ENCODE measurements around the gene NOD2.

NOD2 gene

DNA sequence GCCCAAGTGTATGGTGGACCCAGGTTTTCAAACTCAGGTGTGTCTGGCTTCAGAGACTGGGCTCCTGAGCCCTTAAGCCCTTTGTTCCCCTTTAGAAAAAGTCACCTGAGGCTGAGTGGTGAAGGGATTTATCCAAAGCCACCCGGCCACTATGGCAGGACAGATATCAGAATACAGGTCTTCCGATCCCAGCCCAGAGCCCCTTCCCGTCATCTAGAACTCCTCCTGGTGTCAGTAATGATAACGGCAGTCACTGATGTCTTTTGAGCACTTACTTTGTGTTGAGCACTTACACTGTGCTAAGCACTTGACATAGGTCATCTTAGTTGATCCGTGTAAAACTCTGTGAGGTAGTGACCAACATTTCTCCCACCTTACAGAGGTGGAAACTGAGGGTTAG, 16.6 kb downstream of the NOD2 start:
- Histone ChIP-seq H3K27me3 (ENCODE audit: control insufficient read depth, insufficient read depth, low read length) (no peaks in the 10 kb centered on the region), H3K9ac (no peak overlapping the region), H2AFZ (no peak overlapping the region), H3K27ac (no peak overlapping the region), H3K36me3 (ENCODE audit: control insufficient read depth, insufficient read depth, low read length) (no peaks in the 10 kb centered on the region), H3K79me2 (no peaks in the 10 kb centered on the region), H3K4me1 (no peaks in the 10 kb centered on the region), H3K9me3 (ENCODE audit: control insufficient read depth, low read length) (no peaks in the 10 kb centered on the region), H3K4me2 (ENCODE audit: low read length) (no peak overlapping the region), H3K4me3 (ENCODE audit: low read depth, low read length) (no peak overlapping the region)
- TF ChIP-seq, protein P1, sequence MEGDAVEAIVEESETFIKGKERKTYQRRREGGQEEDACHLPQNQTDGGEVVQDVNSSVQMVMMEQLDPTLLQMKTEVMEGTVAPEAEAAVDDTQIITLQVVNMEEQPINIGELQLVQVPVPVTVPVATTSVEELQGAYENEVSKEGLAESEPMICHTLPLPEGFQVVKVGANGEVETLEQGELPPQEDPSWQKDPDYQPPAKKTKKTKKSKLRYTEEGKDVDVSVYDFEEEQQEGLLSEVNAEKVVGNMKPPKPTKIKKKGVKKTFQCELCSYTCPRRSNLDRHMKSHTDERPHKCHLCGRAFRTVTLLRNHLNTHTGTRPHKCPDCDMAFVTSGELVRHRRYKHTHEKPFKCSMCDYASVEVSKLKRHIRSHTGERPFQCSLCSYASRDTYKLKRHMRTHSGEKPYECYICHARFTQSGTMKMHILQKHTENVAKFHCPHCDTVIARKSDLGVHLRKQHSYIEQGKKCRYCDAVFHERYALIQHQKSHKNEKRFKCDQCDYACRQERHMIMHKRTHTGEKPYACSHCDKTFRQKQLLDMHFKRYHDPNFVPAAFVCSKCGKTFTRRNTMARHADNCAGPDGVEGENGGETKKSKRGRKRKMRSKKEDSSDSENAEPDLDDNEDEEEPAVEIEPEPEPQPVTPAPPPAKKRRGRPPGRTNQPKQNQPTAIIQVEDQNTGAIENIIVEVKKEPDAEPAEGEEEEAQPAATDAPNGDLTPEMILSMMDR (IDR thresholded peaks at IDR 0.05), result no peak

- H3K27ac ChIP-seq, result no peak overlapping the region
- H3K36me3 ChIP-seq (ENCODE audit: control insufficient read depth, insufficient read depth, low read length), result no peaks in the 10 kb centered on the region
- H3K9ac ChIP-seq, result no peak overlapping the region
- no peaks in the 10 kb centered on the region for H3K27me3 ChIP-seq (ENCODE audit: control insufficient read depth, insufficient read depth, low read length)
- no peak overlapping the region for H3K4me2 ChIP-seq (ENCODE audit: low read length)
- no peaks in the 10 kb centered on the region for H3K79me2 ChIP-seq
- H3K4me3 ChIP-seq (ENCODE audit: low read depth, low read length), result no peak overlapping the region
- H2AFZ ChIP-seq, result no peak overlapping the region
- H3K9me3 ChIP-seq (ENCODE audit: control insufficient read depth, low read length), result no peaks in the 10 kb centered on the region
- TF ChIP-seq, protein P1 (IDR thresholded peaks at IDR 0.05), result no peak
- H3K4me1 ChIP-seq, result no peaks in the 10 kb centered on the region
Observed at GRCh38 chr16:50711040-50711439, 17.6 kb downstream of the NOD2 start.

GRCh38 chr16:50711862-50712559, 18.6 kb downstream of the NOD2 start:
- Histone ChIP-seq H3K9me3 (ENCODE audit: control insufficient read depth, low read length) (no peaks in the 10 kb centered on the region), H3K4me3 (ENCODE audit: low read depth, low read length) (no peak overlapping the region), H2AFZ (no peak overlapping the region), H3K27ac (no peak overlapping the region), H3K79me2 (no peaks in the 10 kb centered on the region), H3K27me3 (ENCODE audit: control insufficient read depth, insufficient read depth, low read length) (no peaks in the 10 kb centered on the region), H3K9ac (no peak overlapping the region), H3K4me1 (no peaks in the 10 kb centered on the region), H3K36me3 (ENCODE audit: control insufficient read depth, insufficient read depth, low read length) (no peaks in the 10 kb centered on the region), H3K4me2 (ENCODE audit: low read length) (no peak overlapping the region)
- TF ChIP-seq, protein P1 (IDR thresholded peaks at IDR 0.05), result no peak

- H3K4me1 ChIP-seq, result no peaks in the 10 kb centered on the region
Observed at GRCh38 chr16:50712560-50712898, 19.1 kb downstream of the NOD2 start.

More at GRCh38 chr16:50712560-50712898, 19.1 kb downstream of the NOD2 start:
- Histone ChIP-seq H3K4me3 (ENCODE audit: low read depth, low read length) (no peak overlapping the region), H3K27ac (no peak overlapping the region), H3K27me3 (ENCODE audit: control insufficient read depth, insufficient read depth, low read length) (no peaks in the 10 kb centered on the region), H2AFZ (no peak overlapping the region), H3K9ac (no peak overlapping the region), H3K36me3 (ENCODE audit: control insufficient read depth, insufficient read depth, low read length) (no peaks in the 10 kb centered on the region), H3K4me2 (ENCODE audit: low read length) (no peak overlapping the region), H3K9me3 (ENCODE audit: control insufficient read depth, low read length) (no peaks in the 10 kb centered on the region), H3K79me2 (no peaks in the 10 kb centered on the region)
- TF ChIP-seq, protein P1 (IDR thresholded peaks at IDR 0.05), result no peak
